ENCODE results near the gene LGR5.

DNA sequence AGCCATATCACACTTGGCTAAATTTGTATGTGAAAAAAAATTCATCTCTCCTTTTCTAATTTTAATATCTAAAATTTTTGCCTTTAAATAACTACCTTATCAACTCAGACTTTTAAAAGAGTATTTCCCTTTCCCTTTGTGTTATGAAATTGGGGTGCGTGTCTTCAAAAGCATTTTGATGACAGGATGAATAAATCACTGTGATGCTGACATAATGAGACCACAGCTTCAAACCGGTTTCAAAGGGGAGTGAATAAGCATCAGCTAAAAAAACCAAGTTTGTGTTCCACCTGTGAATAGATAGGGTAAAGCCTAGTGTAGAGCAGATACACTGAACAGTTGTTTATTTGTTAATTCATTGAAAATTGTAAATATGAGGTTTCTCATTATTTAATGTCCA is 85.0 kb downstream of the LGR5 start:
- TF ChIP-seq POLR2A (IDR thresholded peaks at IDR 0.05; ENCODE audit: low read length): no peak
- no peak for TF ChIP-seq GATA1 (IDR thresholded peaks at IDR 0.05; ENCODE audit: low read depth, low read length)

All from erythroblast (primary cell).